NCI-H2107 treated with DMSO at 0.1 percent for 48 hours (cell line): Measurements from ENCODE around the gene MORC3.
"Not testable (repeated sequence)": the region's sequence is repeated elsewhere in the genome, so short reads cannot be mapped to it uniquely, and the experiment has no call there.

ENCODE experiments used
- DNase-seq: peaks from one replicate; lab custom pipeline; 2025; ENCODE audit not compliant: unreplicated experiment; lab: John Stamatoyannopoulos, UW

MORC3 gene

GRCh38 chr21:36319767-36320420 lies at the start of gene MORC3:
MORC3 (plus strand) TSS chr21:36320197; CDS start chr21:36320265, 68 bp downstream.
- DNase-seq = peak; percentile 98

DNA sequence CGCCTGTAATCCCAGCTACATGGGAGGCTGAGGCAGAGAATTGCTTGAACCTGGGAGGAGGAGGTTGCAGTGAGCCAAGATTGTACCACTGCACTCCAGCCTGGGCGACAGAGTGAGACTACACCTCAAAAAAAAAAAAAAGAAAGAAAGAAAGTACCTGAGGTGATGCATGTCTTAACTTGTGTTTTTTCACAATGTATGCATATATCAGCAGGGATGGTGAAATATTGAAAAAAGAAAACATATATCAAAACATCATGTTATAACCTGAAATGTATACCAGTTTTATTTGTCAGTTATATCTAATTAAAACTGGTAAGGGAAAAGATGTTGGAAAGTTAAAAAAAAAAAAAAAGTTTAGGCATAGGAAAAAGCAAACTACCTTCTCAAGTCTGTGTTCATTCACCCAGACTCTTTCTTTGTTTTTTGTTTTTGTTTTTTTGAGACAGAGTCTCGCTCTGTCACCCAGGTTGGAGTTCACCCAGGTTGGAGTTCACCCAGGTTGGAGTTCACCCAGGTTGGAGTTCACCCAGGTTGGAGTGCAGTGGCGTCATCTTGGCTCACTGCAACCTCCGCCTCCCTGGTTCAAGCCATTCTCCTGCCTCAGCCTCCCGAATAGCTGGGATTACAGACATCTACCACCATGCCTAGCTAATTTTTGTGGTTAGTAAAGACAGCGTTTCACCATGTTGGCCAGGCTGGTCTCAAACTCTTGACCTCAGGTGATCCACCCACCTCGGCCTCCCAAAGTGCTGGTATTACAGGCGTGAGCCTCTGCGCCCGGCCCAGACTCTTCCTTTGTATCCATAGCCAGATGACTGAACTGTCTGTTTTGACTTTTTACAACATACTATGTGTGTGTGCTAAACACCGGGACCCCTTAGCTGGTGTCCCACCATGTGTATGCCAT lies 49.0 kb upstream of the MORC3 start:
- not testable (repeated sequence) for DNase-seq

GRCh38 chr21:36274128-36274527 lies 45.9 kb upstream of the MORC3 start:
- no peak for DNase-seq

DNA sequence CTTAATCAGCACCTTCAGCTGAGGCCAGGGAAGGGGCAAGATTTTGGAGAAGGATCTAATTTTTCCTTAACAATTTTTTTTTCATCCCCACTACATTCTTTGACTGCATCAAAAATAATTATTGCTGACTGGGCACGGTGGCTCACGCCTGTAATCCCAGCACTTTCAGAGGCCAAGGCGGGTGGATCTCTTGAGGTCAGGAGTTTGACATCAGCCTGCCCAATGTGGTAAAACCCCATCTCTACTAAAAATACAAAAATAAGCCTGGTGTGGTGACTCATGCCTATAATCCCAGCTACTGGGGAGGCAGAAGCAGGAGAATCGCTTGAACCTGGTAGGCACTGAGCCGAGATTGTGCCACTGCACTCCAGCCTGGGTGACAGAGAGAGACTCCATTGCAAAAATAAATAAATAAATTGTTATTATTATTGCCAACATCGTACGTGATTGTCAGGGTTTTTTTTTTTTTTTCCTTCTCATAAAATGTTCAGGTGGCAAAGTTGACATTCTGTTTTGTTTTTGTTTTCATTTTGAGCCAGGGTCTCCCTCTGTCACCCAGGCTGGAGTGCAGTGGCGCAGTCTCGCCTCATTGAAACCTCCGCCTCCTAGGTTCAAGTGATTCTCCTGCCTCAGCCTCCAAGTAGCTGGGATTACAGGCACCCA lies 37.3 kb upstream of the MORC3 start:
- no peak for DNase-seq

- DNase-seq = not testable (repeated sequence)
Measured at GRCh38 chr21:36283231-36283622, 36.8 kb upstream of the MORC3 start.

- no peak for DNase-seq
Measured at GRCh38 chr21:36288651-36289243, 31.2 kb upstream of the MORC3 start.

GRCh38 chr21:36291509-36291908 lies 28.5 kb upstream of the MORC3 start:
- DNase-seq = no peak

GRCh38 chr21:36297406-36297937 lies 22.5 kb upstream of the MORC3 start:
- DNase-seq = no peak

DNA sequence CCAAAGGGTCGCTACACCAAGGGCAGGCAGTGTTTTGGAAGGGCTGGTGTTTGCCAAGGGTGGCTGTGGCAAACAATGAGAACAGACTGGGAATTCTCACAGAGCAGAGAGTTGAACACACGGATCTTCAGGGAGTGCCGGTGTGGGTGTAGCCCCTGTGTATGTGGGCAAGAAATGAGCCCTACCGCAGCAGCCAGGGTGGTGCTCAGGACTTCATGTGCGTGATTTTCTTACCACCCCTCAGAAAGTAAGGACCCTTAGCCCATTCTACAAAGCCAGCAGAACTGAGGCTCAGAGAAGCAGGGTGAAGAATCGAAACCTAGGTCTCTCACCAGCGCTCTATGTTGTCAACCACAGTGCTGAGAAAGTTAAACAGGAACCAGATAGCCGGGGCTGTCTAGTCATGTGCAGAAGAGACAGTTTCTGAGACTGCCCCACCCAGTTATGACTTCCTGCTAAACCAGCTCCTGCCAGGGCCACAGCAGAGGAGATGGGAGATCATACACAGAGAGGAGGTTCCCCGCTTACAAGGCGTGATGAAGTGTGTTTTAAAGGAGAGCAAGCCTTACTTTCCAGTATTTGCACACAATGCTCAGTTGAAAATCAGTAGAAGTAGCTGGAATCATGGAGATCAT lies 21.9 kb upstream of the MORC3 start:
- no peak for DNase-seq

- DNase-seq = no peak
Measured at GRCh38 chr21:36306872-36307534, 13.0 kb upstream of the MORC3 start.

DNA sequence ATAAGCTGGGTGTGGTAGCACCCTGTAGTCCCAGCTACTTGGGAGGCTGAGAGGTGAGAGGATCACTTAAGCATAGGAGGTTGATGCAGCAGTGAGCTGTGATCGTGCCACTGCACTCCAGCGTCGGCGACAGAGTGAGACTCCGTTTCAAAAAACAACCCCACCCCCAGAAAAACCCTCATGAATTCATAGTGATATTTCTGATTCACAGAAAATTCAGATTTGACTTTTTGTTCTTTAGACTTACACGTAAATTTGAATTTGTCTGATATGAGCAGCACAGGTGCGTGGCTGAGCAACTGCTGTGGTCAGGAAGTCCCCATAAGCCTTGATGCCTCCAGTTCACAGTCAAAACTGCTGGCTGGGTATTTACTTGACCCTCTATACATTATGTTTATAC lies 10.0 kb upstream of the MORC3 start:
- DNase-seq = no peak

GRCh38 chr21:36313446-36313845 lies 6.6 kb upstream of the MORC3 start:
- DNase-seq = not testable (repeated sequence)

- DNase-seq = not testable (repeated sequence)
Measured at GRCh38 chr21:36316045-36316444, 4.0 kb upstream of the MORC3 start.

GRCh38 chr21:36316872-36317484 lies 3.0 kb upstream of the MORC3 start:
- DNase-seq = no peak

- DNase-seq = not testable (repeated sequence)
Measured at GRCh38 chr21:36319406-36319766, 611 bp upstream of the MORC3 start.

DNA sequence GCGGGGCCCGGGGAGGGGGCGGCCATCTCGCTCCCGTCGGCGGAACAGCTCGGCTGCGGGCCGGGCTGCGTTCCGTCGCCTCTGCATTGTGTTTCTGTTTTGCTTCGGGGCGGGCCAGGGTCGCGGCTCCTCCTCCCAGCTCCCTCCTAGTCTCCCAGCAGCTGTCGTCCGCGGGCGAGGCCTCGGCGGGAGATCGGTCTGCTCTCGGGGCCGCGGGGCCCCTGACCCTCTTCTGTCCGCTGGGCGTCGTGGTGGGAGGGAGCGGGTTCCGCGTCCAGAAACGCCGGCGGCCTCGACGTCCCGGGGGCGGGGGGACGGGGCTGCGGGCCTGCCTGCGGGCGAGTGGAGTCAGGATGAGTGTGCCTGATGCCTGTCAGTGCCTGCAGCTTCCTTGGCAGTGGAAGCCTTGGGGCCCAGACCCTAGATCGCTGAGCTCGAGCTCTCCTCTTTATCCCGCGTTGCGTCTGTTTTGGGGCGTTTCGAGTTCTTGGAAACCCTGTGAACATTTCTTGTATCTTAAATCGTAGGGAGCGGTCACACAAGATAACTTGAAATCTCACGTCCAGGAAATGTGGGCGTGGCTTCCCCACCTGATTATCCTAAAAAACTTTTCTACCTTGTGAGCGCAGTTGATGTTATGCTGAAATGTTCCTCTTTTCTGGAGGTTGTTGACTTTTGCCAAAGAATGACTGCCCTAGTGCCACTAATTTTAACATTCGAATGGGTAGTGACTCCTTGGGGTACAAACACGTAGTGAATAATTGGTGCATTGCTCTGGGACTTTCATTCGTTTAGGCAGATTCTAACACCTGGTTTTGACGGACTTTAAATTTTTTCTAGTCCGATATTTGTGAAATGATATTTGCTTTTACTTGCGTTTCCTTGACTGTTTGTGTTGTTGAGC lies 676 bp downstream of the MORC3 start:
- peak; percentile 81 for DNase-seq

GRCh38 chr21:36321325-36322082 lies 1.5 kb downstream of the MORC3 start:
- DNase-seq = peak; percentile 76

- no peak for DNase-seq
Measured at GRCh38 chr21:36322083-36322424, 2.1 kb downstream of the MORC3 start.
